Urinary bladder (tissue), 4 donors: ENCODE measurements around the gene HUNK. TPM values are rescaled to one million over a fixed set of nuclear protein-coding genes. Genes with fewer than 3 reads are reported as not detected.
"Not testable (repeated sequence)": the region's sequence is repeated elsewhere in the genome, so short reads cannot be mapped to it uniquely, and the experiment has no call there.

Experiments
- DNase-seq: peaks from one replicate; pipeline ENCODE4 v3.0.0-alpha.2; 2015; ENCODE audit errors: extremely low spot score
- H3K27ac ChIP-seq: one replicate; pipeline ENCODE4 v1.5.1; 2013; ENCODE audit warnings: low read depth, mild to moderate bottlenecking, moderate library complexity
- H3K36me3 ChIP-seq: one replicate; pipeline ENCODE4 v1.6.1; 2013; ENCODE audit warnings: mild to moderate bottlenecking, moderate library complexity; ENCODE audit not compliant: insufficient read depth
- H3K4me1 ChIP-seq: one replicate; pipeline ENCODE4 v1.6.1; 2013; ENCODE audit warnings: mild to moderate bottlenecking, moderate library complexity; ENCODE audit not compliant: insufficient read depth
- H3K4me3 ChIP-seq: one replicate; pipeline ENCODE4 v1.5.1; 2013; ENCODE audit warnings: low read depth, low read length
- WGBS: extraction: QIAGEN DNeasy Blood & Tissue Kit; methylation state at CpG from one replicate; pipeline ENCODE4 v1.1.7; 2013; 5-methylcytosine and 5-hydroxymethylcytosine counted together
- polyA plus RNA-seq: library from polyadenylated mRNA; stranded (reverse); fragments of 200-250 nt; gene quantifications from one replicate; pipeline ENCODE4 v1.2.3, GENCODE V29; 2013
- total RNA-seq: library from RNA; depleted of rRNA; stranded (reverse); fragments of >200 nt; gene quantifications from one replicate; pipeline ENCODE4 v1.2.3, GENCODE V29; 2014
- donor health status: healthy with polysubstance abuse.
- donor health status: healthy.

Gene HUNK
- total and polyA plus RNA-seq, 2 donors, result 2.8 to 7.3 TPM

GRCh38 chr21:32036756-32037155 is 163.9 kb downstream of the HUNK start:
- WGBS, result 85% methylated on average over 2 of the region's 2 CpGs
- H3K4me3 ChIP-seq, result no peak overlapping the region

DNA sequence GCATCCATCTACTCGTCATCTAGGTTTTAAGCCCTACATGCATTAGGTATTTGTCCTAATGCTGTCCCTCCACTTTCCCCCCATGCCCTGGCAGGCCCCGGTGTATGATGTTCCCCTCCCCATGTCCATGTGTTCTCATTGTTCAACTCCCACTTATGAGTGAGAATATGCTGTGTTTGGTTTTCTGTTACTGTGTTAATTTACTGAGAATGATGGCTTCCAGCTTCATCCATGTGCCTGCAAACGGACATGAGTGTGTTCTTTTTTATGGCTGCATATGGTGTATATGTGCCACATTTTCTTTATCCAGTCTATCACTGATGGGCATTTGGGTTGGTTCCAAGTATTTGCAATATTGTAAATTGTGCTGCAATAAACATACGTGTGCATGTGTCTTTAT is 165.9 kb downstream of the HUNK start:
- not testable (repeated sequence) for H3K36me3 ChIP-seq, H3K4me3 ChIP-seq, H3K27ac ChIP-seq, H3K4me1 ChIP-seq, DNase-seq
- 86% methylated on average over 4 of the region's 4 CpGs for WGBS

More at GRCh38 chr21:32036756-32037155, 163.9 kb downstream of the HUNK start:
- Histone ChIP-seq H3K36me3 (no peaks in the 10 kb centered on the region), H3K27ac (no peak overlapping the region), H3K4me1 (no peaks in the 10 kb centered on the region)
- no peak for DNase-seq

GRCh38 chr21:32043458-32043857 is 170.6 kb downstream of the HUNK start:
- WGBS, result 92% methylated on average over 10 of the region's 10 CpGs
- no peaks in the 10 kb centered on the region for H3K36me3 ChIP-seq
- DNase-seq, result no peak

GRCh38 chr21:32044205-32045180 is 171.7 kb downstream of the HUNK start:
- no peak for DNase-seq
- H3K4me1 ChIP-seq, result no peaks in the 10 kb centered on the region
- H3K36me3 ChIP-seq, result no peaks in the 10 kb centered on the region
- H3K27ac ChIP-seq, result no peak overlapping the region
- WGBS, result 73% methylated on average over 25 of the region's 25 CpGs
- no peak overlapping the region for H3K4me3 ChIP-seq

More at GRCh38 chr21:32043458-32043857, 170.6 kb downstream of the HUNK start:
- H3K27ac ChIP-seq, result no peak overlapping the region
- no peaks in the 10 kb centered on the region for H3K4me1 ChIP-seq
- no peak overlapping the region for H3K4me3 ChIP-seq

DNA sequence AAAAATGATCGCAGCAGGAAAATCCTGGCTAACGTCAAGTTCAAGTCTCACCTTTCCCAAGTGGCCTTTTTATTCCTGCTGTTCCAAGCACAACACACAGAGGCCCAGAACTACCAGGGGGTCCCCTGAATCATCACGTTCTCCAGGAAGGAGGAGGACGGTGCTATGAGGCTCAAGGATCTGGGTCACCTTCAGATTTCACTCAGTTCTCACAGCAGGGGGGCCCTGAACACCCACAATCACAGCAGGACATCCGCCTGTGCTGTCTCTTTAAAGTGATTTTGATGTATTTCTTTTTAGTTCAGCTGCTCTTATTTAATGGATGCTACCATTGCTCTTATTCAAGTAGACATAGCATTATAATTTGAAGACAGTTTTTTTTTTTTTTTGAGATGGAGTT is 173.4 kb downstream of the HUNK start:
- no peak for DNase-seq
- WGBS, result 81% methylated on average over 5 of the region's 5 CpGs
- Histone ChIP-seq H3K36me3 (no peaks in the 10 kb centered on the region), H3K4me3 (no peak overlapping the region), H3K27ac (no peak overlapping the region), H3K4me1 (no peaks in the 10 kb centered on the region)

GRCh38 chr21:32048353-32048752 is 175.5 kb downstream of the HUNK start:
- Histone ChIP-seq H3K4me3 (no peak overlapping the region), H3K27ac (no peak overlapping the region), H3K4me1 (no peaks in the 10 kb centered on the region), H3K36me3 (no peaks in the 10 kb centered on the region)
- DNase-seq, result no peak
- 53% methylated on average over 4 of the region's 4 CpGs for WGBS

Other genes with a start within 250 kb of the HUNK start
- 97.7 TPM for gene SOD1, start 213.3 kb upstream of the HUNK start, total RNA-seq
- gene SOD1, start 213.3 kb upstream of the HUNK start, polyA plus RNA-seq, result 356 TPM
- gene SCAF4, start 140.9 kb upstream of the HUNK start, total RNA-seq, result 19.6 TPM
- gene SCAF4, start 140.9 kb upstream of the HUNK start, polyA plus RNA-seq, result 14.4 TPM